ENCODE data around the gene CLMP. TPM values are rescaled to one million over a fixed set of nuclear protein-coding genes. Genes with fewer than 3 reads are reported as not detected.
A peak's percentile ranks its signal among the peaks of the same experiment; 100 is the strongest.

Gene CLMP
- total and polyA plus RNA-seq, 9 donors, result 12.7 to 27.4 (median 17.5) TPM

- Histone ChIP-seq H3K9me3 (replicated peaks; ENCODE audit: control insufficient read depth, low read depth, low read length) (no peaks in the 10 kb centered on the region), H3K27me3 (ENCODE audit: control insufficient read depth, insufficient read depth, low read length) (no peaks in the 10 kb centered on the region), H3K4me3 (ENCODE audit: low read length) (no peak overlapping the region), H3K4me1 (ENCODE audit: control insufficient read depth, insufficient read depth, low read length) (peaks cover 16% of the 10 kb centered on the region), H3K36me3 (ENCODE audit: control insufficient read depth, insufficient read depth, low read length) (no peaks in the 10 kb centered on the region), H3K27ac (ENCODE audit: low read length) (no peak overlapping the region)
- peak; percentile 81 for DNase-seq
- WGBS (ENCODE audit: insufficient coverage), result 40% methylated on average over 2 of the region's 4 CpGs
These were observed 21.8 kb downstream of the CLMP start for GRCh38 chr11:123173040-123173855.

GRCh38 chr11:123170929-123171328, 24.1 kb downstream of the CLMP start:
- Histone ChIP-seq H3K9me3 (replicated peaks; ENCODE audit: control insufficient read depth, low read depth, low read length) (no peaks in the 10 kb centered on the region), H3K27me3 (ENCODE audit: control insufficient read depth, insufficient read depth, low read length) (no peaks in the 10 kb centered on the region), H3K36me3 (ENCODE audit: control insufficient read depth, insufficient read depth, low read length) (no peaks in the 10 kb centered on the region), H3K27ac (ENCODE audit: low read length) (no peak overlapping the region), H3K4me3 (ENCODE audit: low read length) (no peak overlapping the region), H3K4me1 (ENCODE audit: control insufficient read depth, insufficient read depth, low read length) (peaks cover 16% of the 10 kb centered on the region)
- WGBS (ENCODE audit: insufficient coverage), result 100% methylated on average over 1 of the region's 3 CpGs
- no peak for DNase-seq

- no peak for DNase-seq
- Histone ChIP-seq H3K36me3 (ENCODE audit: control insufficient read depth, insufficient read depth, low read length) (no peaks in the 10 kb centered on the region), H3K9me3 (replicated peaks; ENCODE audit: control insufficient read depth, low read depth, low read length) (no peaks in the 10 kb centered on the region), H3K4me3 (ENCODE audit: low read length) (no peak overlapping the region), H3K27me3 (ENCODE audit: control insufficient read depth, insufficient read depth, low read length) (no peaks in the 10 kb centered on the region), H3K4me1 (ENCODE audit: control insufficient read depth, insufficient read depth, low read length) (peaks cover 9% of the 10 kb centered on the region), H3K27ac (ENCODE audit: low read length) (no peak overlapping the region)
- 84% methylated on average over 2 of the region's 3 CpGs for WGBS (ENCODE audit: insufficient coverage)
These were observed 25.2 kb downstream of the CLMP start for GRCh38 chr11:123169821-123170220.

GRCh38 chr11:123168955-123169484, 26.0 kb downstream of the CLMP start:
- H3K9me3 ChIP-seq (replicated peaks; ENCODE audit: control insufficient read depth, low read depth, low read length), result no peaks in the 10 kb centered on the region
- peak; percentile 30 for DNase-seq
- H3K4me3 ChIP-seq (ENCODE audit: low read length), result no peak overlapping the region
- no peaks in the 10 kb centered on the region for H3K27me3 ChIP-seq (ENCODE audit: control insufficient read depth, insufficient read depth, low read length)
- WGBS (ENCODE audit: insufficient coverage), result 21% methylated on average over 3 of the region's 3 CpGs
- H3K36me3 ChIP-seq (ENCODE audit: control insufficient read depth, insufficient read depth, low read length), result no peaks in the 10 kb centered on the region
- H3K27ac ChIP-seq (ENCODE audit: low read length), result no peak overlapping the region
- H3K4me1 ChIP-seq (ENCODE audit: control insufficient read depth, insufficient read depth, low read length), result peaks cover 5% of the 10 kb centered on the region

GRCh38 chr11:123168241-123168640, 26.8 kb downstream of the CLMP start:
- 86% methylated on average over 2 of the region's 5 CpGs for WGBS (ENCODE audit: insufficient coverage)
- Histone ChIP-seq H3K9me3 (replicated peaks; ENCODE audit: control insufficient read depth, low read depth, low read length) (no peaks in the 10 kb centered on the region), H3K27ac (ENCODE audit: low read length) (no peak overlapping the region), H3K27me3 (ENCODE audit: control insufficient read depth, insufficient read depth, low read length) (no peaks in the 10 kb centered on the region), H3K4me1 (ENCODE audit: control insufficient read depth, insufficient read depth, low read length) (peaks cover 3% of the 10 kb centered on the region), H3K36me3 (ENCODE audit: control insufficient read depth, insufficient read depth, low read length) (no peaks in the 10 kb centered on the region), H3K4me3 (ENCODE audit: low read length) (no peak overlapping the region)
- no peak for DNase-seq

- Histone ChIP-seq H3K9me3 (replicated peaks; ENCODE audit: control insufficient read depth, low read depth, low read length) (no peaks in the 10 kb centered on the region), H3K27ac (ENCODE audit: low read length) (no peak overlapping the region), H3K36me3 (ENCODE audit: control insufficient read depth, insufficient read depth, low read length) (no peaks in the 10 kb centered on the region), H3K4me3 (ENCODE audit: low read length) (no peak overlapping the region), H3K27me3 (ENCODE audit: control insufficient read depth, insufficient read depth, low read length) (peaks cover 2% of the 10 kb centered on the region), H3K4me1 (ENCODE audit: control insufficient read depth, insufficient read depth, low read length) (peaks cover 3% of the 10 kb centered on the region)
- DNase-seq, result no peak
- whole genome bisulfite sequencing (ENCODE audit: insufficient coverage), result 60% methylated on average over 4 of the region's 10 CpGs
These were observed 28.9 kb downstream of the CLMP start for GRCh38 chr11:123166071-123166559.

- H3K9me3 ChIP-seq (replicated peaks; ENCODE audit: control insufficient read depth, low read depth, low read length), result no peaks in the 10 kb centered on the region
- DNase-seq, result no peak
- no peaks in the 10 kb centered on the region for H3K36me3 ChIP-seq (ENCODE audit: control insufficient read depth, insufficient read depth, low read length)
- WGBS (ENCODE audit: insufficient coverage), result no CpG with 5 or more reads among the region's 7 CpGs
- H3K27ac ChIP-seq (ENCODE audit: low read length), result no peak overlapping the region
- H3K27me3 ChIP-seq (ENCODE audit: control insufficient read depth, insufficient read depth, low read length), result peaks cover 2% of the 10 kb centered on the region
- H3K4me3 ChIP-seq (ENCODE audit: low read length), result no peak overlapping the region
- peaks cover 3% of the 10 kb centered on the region for H3K4me1 ChIP-seq (ENCODE audit: control insufficient read depth, insufficient read depth, low read length)
These were observed 30.2 kb downstream of the CLMP start for GRCh38 chr11:123164732-123165450.

GRCh38 chr11:123163621-123164020, 31.4 kb downstream of the CLMP start:
- no peak for DNase-seq
- no peaks in the 10 kb centered on the region for H3K9me3 ChIP-seq (replicated peaks; ENCODE audit: control insufficient read depth, low read depth, low read length)
- H3K4me1 ChIP-seq (ENCODE audit: control insufficient read depth, insufficient read depth, low read length), result no peaks in the 10 kb centered on the region
- H3K36me3 ChIP-seq (ENCODE audit: control insufficient read depth, insufficient read depth, low read length), result no peaks in the 10 kb centered on the region
- H3K4me3 ChIP-seq (ENCODE audit: low read length), result no peak overlapping the region
- H3K27me3 ChIP-seq (ENCODE audit: control insufficient read depth, insufficient read depth, low read length), result peaks cover 2% of the 10 kb centered on the region
- 89% methylated on average over 1 of the region's 4 CpGs for WGBS (ENCODE audit: insufficient coverage)
- no peak overlapping the region for H3K27ac ChIP-seq (ENCODE audit: low read length)

GRCh38 chr11:123161376-123162030, 33.5 kb downstream of the CLMP start:
- 40% methylated on average over 5 of the region's 8 CpGs for WGBS (ENCODE audit: insufficient coverage)
- Histone ChIP-seq H3K27ac (ENCODE audit: low read length) (no peak overlapping the region), H3K27me3 (ENCODE audit: control insufficient read depth, insufficient read depth, low read length) (peaks cover 2% of the 10 kb centered on the region), H3K9me3 (replicated peaks; ENCODE audit: control insufficient read depth, low read depth, low read length) (no peaks in the 10 kb centered on the region), H3K4me1 (ENCODE audit: control insufficient read depth, insufficient read depth, low read length) (no peaks in the 10 kb centered on the region), H3K36me3 (ENCODE audit: control insufficient read depth, insufficient read depth, low read length) (no peaks in the 10 kb centered on the region), H3K4me3 (ENCODE audit: low read length) (no peak overlapping the region)
- no peak for DNase-seq

Measured in muscle of leg (tissue), 11 donors.